HEK293 (cell line): Measurements from ENCODE around the gene ARNT2.

Experiments used
- CTCF ChIA-PET: fragments of 350-600 bp; formaldehyde crosslinking; extraction: SDS; loops from one replicate; lab custom pipeline; 2021; ENCODE audit warnings: antibody characterized with exemption; lab: Yijun Ruan, JAX
- POLR2A ChIA-PET: fragments of 300-600 bp; formaldehyde crosslinking; extraction: SDS; loops from one replicate; lab custom pipeline; 2020; ENCODE audit warnings: antibody characterized with exemption, inconsistent platforms; lab: Yijun Ruan, JAX
- H3K27ac ChIP-seq: fragments of 200-500 bp; sonication (Bioruptor generic); 2 replicates; pipeline ENCODE4 v1.5.1; 2014; ENCODE audit warnings: low read depth, low read length, control low read depth, inconsistent platforms; ENCODE audit errors: extremely low read depth
- H3K36me3 ChIP-seq, 2 experiments: fragments of 200-500 bp in 1 of 2; sonication (Bioruptor generic) in 1 of 2; 1 replicate in 1 of 2; 2 replicates in 1 of 2; pipeline ENCODE4 v1.5.1; 2014 to 2017; ENCODE audit warnings: inconsistent platforms in 2 of 2, low read length in 2 of 2; ENCODE audit not compliant: control insufficient read depth in 2 of 2, insufficient read depth in 1 of 2
- H3K4me1 ChIP-seq: fragments of 200-500 bp; sonication (Bioruptor generic); 2 replicates; pipeline ENCODE4 v1.5.1; 2014; ENCODE audit warnings: mild to moderate bottlenecking, low read length, inconsistent platforms; ENCODE audit not compliant: control insufficient read depth, insufficient read depth
- H3K4me3 ChIP-seq: 2 replicates; pipeline ENCODE4 v1.5.1; 2011; ENCODE audit warnings: low read depth, mild to moderate bottlenecking, control low read depth, low read length, moderate library complexity
- H3K9me3 ChIP-seq: fragments of 200-500 bp; sonication (Bioruptor generic); 2 replicates; pipeline ENCODE4 v1.5.1; 2014; ENCODE audit warnings: low read depth, low read length, inconsistent platforms; ENCODE audit not compliant: control insufficient read depth, insufficient read depth
- CTCF ChIP-seq: fragments of 450-650 bp; formaldehyde crosslinking; IDR thresholded peaks from 2 replicates; pipeline ENCODE4 v1.5.1; 2016; ENCODE audit warnings: missing biosample characterization, missing genetic modification characterization
- REST ChIP-seq: fragments of 450-650 bp; formaldehyde crosslinking; IDR thresholded peaks from 2 replicates; pipeline ENCODE4 v1.5.1; 2016; ENCODE audit warnings: missing biosample characterization, missing genetic modification characterization
- SALL2 ChIP-seq: fragments of 450-650 bp; formaldehyde crosslinking; IDR thresholded peaks from 2 replicates; pipeline ENCODE4 v1.5.0; 2017; ENCODE audit warnings: missing biosample characterization, mild to moderate bottlenecking, missing genetic modification characterization, borderline replicate concordance
- SCRT2 ChIP-seq: fragments of 450-650 bp; formaldehyde crosslinking; IDR thresholded peaks from 2 replicates; pipeline ENCODE4 v1.5.1; 2016; ENCODE audit warnings: missing biosample characterization, missing genetic modification characterization
- YY2 ChIP-seq: fragments of 450-650 bp; formaldehyde crosslinking; IDR thresholded peaks from 2 replicates; pipeline ENCODE4 v1.5.1; 2016; ENCODE audit warnings: missing biosample characterization, missing genetic modification characterization
- ZFP69B ChIP-seq: fragments of 450-650 bp; formaldehyde crosslinking; IDR thresholded peaks from 2 replicates; pipeline ENCODE4 v1.5.1; 2016; ENCODE audit warnings: missing biosample characterization, missing genetic modification characterization
- ZNF140 ChIP-seq: fragments of 450-650 bp; formaldehyde crosslinking; IDR thresholded peaks from 2 replicates; pipeline ENCODE4 v1.5.1; 2016; ENCODE audit warnings: missing biosample characterization, missing genetic modification characterization
- ZNF202 ChIP-seq: fragments of 450-650 bp; formaldehyde crosslinking; IDR thresholded peaks from 2 replicates; pipeline ENCODE4 v1.5.1; 2016; ENCODE audit warnings: missing biosample characterization, missing genetic modification characterization, borderline replicate concordance
- ZNF214 ChIP-seq: fragments of 450-650 bp; formaldehyde crosslinking; IDR thresholded peaks from 2 replicates; pipeline ENCODE4 v1.5.1; 2017; ENCODE audit warnings: missing biosample characterization, mild to moderate bottlenecking, missing genetic modification characterization, borderline replicate concordance
- ZNF280D ChIP-seq: fragments of 450-650 bp; formaldehyde crosslinking; IDR thresholded peaks from 2 replicates; pipeline ENCODE4 v1.5.1; 2016; ENCODE audit warnings: missing biosample characterization, missing genetic modification characterization
- ZNF324 ChIP-seq: fragments of 450-650 bp; formaldehyde crosslinking; IDR thresholded peaks from 2 replicates; pipeline ENCODE4 v1.5.1; 2016; ENCODE audit warnings: missing biosample characterization, missing genetic modification characterization
- ZNF335 ChIP-seq: fragments of 450-650 bp; formaldehyde crosslinking; conservative IDR thresholded peaks from 2 replicates; pipeline ENCODE4 v1.5.1; 2016; ENCODE audit warnings: missing biosample characterization, missing genetic modification characterization
- ZNF362 ChIP-seq: fragments of 450-650 bp; formaldehyde crosslinking; IDR thresholded peaks from 2 replicates; pipeline ENCODE4 v1.5.1; 2016; ENCODE audit warnings: missing biosample characterization, missing genetic modification characterization
- ZNF404 ChIP-seq: fragments of 450-650 bp; formaldehyde crosslinking; IDR thresholded peaks from 2 replicates; pipeline ENCODE4 v1.5.1; 2017; ENCODE audit warnings: missing biosample characterization, missing genetic modification characterization
- ZNF704 ChIP-seq: fragments of 450-650 bp; formaldehyde crosslinking; IDR thresholded peaks from 2 replicates; pipeline ENCODE4 v1.5.1; 2016; ENCODE audit warnings: missing biosample characterization, missing genetic modification characterization
- ZNF777 ChIP-seq: fragments of 450-650 bp; formaldehyde crosslinking; IDR thresholded peaks from 2 replicates; pipeline ENCODE4 v1.5.1; 2017; ENCODE audit warnings: missing biosample characterization, missing genetic modification characterization, borderline replicate concordance

Gene ARNT2

GRCh38 chr15:80414546-80415357 is 10.6 kb downstream of the ARNT2 start:
- no peaks in the 10 kb centered on the region for H3K4me1 ChIP-seq
- TF ChIP-seq SALL2 (no peak), ZNF704 (tag by site-specific recombination) (no peak), ZNF280D (tag by site-specific recombination) (no peak), ZNF214 (tag by site-specific recombination) (no peak), ZFP69B (tag by site-specific recombination) (no peak), ZNF404 (tag by site-specific recombination) (no peak), ZNF140 (tag by site-specific recombination) (no peak), CTCF (no peak), ZNF202 (tag by site-specific recombination) (no peak), ZNF362 (tag by site-specific recombination) (no peak), ZNF335 (tag by site-specific recombination) (no peak)
- TF ChIP-seq, all 188 proteins: peak for 0
- no peaks in the 10 kb centered on the region for H3K9me3 ChIP-seq
- H3K36me3 ChIP-seq: no peaks in the 10 kb centered on the region
- ChIA-PET CTCF (interaction anchor here (0.6 to 1.7 kb wide), 3 partner anchors 41 to 250 kb away, joined by 3 to 6 read pairs (median 4); no protein-coding TSS in a partner anchor), POLR2A (no interaction called here)
- no peak overlapping the region for H3K27ac ChIP-seq
- no peak overlapping the region for H3K4me3 ChIP-seq

- ChIA-PET POLR2A (no interaction called here), CTCF (interaction anchor here (1.7 kb wide), 1 partner anchor 41 kb away, joined by 6 read pairs; no protein-coding TSS in a partner anchor)
- H3K27ac ChIP-seq: no peak overlapping the region
- no peaks in the 10 kb centered on the region for H3K9me3 ChIP-seq
- TF ChIP-seq ZNF777 (tag by site-specific recombination) (no peak), REST (tag by site-specific recombination) (no peak), YY2 (no peak), SCRT2 (tag by site-specific recombination) (peak; percentile 46; the same call in 1 of the 2 replicates), ZNF324 (no peak)
- no peaks in the 10 kb centered on the region for H3K36me3 ChIP-seq
- H3K4me1 ChIP-seq: no peaks in the 10 kb centered on the region
- H3K4me3 ChIP-seq: no peak overlapping the region
Measured at GRCh38 chr15:80415358-80415670, 11.1 kb downstream of the ARNT2 start.
